Activated CD4-positive, alpha-beta memory T cell treated with anti-CD3 and anti-CD28 coated beads for 36 hours (primary cell): ENCODE measurements around the gene DDX31. TPM values are rescaled to one million over a fixed set of nuclear protein-coding genes. Genes with fewer than 3 reads are reported as not detected.

ENCODE experiments used
- CTCF ChIA-PET: fragments of 350-600 bp; sonication (Branson Sonifier 250); formaldehyde crosslinking; loops from one replicate; lab custom pipeline; 2021; ENCODE audit warnings: antibody characterized with exemption, inconsistent platforms; lab: Charles Lee
- POLR2A ChIA-PET: fragments of 350-600 bp; sonication (Branson Sonifier 250); formaldehyde crosslinking; loops from one replicate; lab custom pipeline; 2021; ENCODE audit warnings: antibody characterized with exemption; lab: Charles Lee
- DNase-seq: peaks from one replicate; pipeline ENCODE4 v3.0.0-alpha.2; 2020
- H3K27ac Mint-ChIP-seq: one replicate; pipeline ENCODE4 v1.8.0; 2021; ENCODE audit warnings: mixed read lengths
- H3K27me3 Mint-ChIP-seq: one replicate; pipeline ENCODE4 v1.8.0; 2021; ENCODE audit warnings: mixed read lengths
- H3K36me3 Mint-ChIP-seq: one replicate; pipeline ENCODE4 v1.8.0; 2021; ENCODE audit warnings: mixed read lengths
- H3K4me1 Mint-ChIP-seq: one replicate; pipeline ENCODE4 v1.8.0; 2021; ENCODE audit warnings: low read depth, mixed read lengths
- H3K4me3 Mint-ChIP-seq: one replicate; pipeline ENCODE4 v1.8.0; 2021; ENCODE audit warnings: mild to moderate bottlenecking, mixed read lengths
- H3K9me3 Mint-ChIP-seq: one replicate; pipeline ENCODE4 v1.8.0; 2021; ENCODE audit warnings: mixed read lengths
- intact Hi-C: fragments of 100-400 bp; cut with micrococcal nuclease; formaldehyde crosslinking; loops from one replicate; pipeline ENCODE4 v1.15.1; 2023
- total RNA-seq, 2 experiments: library from RNA; stranded (reverse); gene quantifications; one replicate each; pipeline ENCODE4 v1.2.3, GENCODE V29; 2021

Gene DDX31
- total RNA-seq, 2 experiments from 2014 or later: 17.2 to 18.8 TPM

DNA sequence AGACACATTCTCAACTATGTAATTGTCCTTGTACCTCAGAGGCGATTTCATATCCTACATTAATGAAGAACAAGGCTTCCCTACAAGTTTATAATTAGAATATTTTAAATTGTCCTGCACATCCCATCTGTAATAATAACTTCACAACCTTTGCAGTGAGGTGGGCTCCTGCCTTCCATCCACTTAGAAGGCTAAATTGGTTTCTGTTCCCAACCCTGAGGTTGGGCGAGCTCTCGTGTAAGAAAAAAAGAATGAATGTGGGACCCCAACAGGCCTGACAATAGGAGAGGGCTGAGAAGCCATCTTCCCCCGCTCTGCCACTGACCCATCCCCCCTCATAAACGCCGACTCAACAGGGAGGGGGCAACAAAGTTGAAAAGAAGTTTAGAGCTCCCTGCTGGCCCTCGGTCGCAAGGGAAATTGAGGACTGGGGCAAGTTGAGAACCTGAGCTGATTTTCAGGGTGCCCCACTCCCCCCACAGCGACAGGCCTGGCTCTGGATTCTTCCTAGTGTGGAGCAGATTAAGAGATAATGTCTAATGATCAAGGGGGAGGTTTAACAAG lies 78.0 kb downstream of the DDX31 start:
- Mint-ChIP-seq H3K27me3 (peaks cover 27% of the 10 kb centered on the region), H3K4me1 (peaks cover 3% of the 10 kb centered on the region), H3K9me3 (no peaks in the 10 kb centered on the region), H3K4me3 (no peak overlapping the region), H3K36me3 (peaks cover 41% of the 10 kb centered on the region), H3K27ac (no peak overlapping the region)
- no peak for DNase-seq
- ChIA-PET POLR2A (no interaction called here), CTCF (interaction anchor here (0.7 kb wide), 1 partner anchor 172 kb away, joined by 3 read pairs; no protein-coding TSS in a partner anchor)
- intact Hi-C loops: no loop called here

DNA sequence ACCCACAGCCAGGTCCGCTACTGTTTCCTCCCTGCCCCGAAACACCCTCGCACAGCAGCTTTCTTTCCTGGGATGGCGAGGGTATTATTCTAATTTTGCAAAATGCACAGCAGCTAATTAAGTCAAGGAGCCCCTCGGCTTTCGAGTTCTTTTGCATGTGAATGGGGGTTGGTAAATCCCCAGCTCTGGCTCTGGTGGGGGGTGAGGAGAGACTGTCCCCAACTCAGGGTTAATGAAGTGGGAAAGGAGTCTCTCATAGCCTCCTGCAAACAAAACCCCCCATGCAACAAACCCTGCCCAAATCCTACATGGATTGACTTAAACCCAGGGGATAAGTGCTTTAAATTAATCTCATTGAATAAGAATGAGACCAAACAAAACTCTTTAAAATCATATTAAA lies 78.5 kb downstream of the DDX31 start:
- POLR2A ChIA-PET: no interaction called here
- Mint-ChIP-seq H3K27me3 (peaks cover 33% of the 10 kb centered on the region), H3K4me3 (no peak overlapping the region), H3K27ac (no peak overlapping the region), H3K36me3 (peaks cover 35% of the 10 kb centered on the region), H3K9me3 (no peaks in the 10 kb centered on the region), H3K4me1 (peaks cover 3% of the 10 kb centered on the region)
- DNase-seq: no peak
- CTCF ChIA-PET: interaction anchor here (1.5 kb wide), 1 partner anchor 16 kb away, joined by 3 read pairs; no protein-coding TSS in a partner anchor
- intact Hi-C loops: no loop called here

DNA sequence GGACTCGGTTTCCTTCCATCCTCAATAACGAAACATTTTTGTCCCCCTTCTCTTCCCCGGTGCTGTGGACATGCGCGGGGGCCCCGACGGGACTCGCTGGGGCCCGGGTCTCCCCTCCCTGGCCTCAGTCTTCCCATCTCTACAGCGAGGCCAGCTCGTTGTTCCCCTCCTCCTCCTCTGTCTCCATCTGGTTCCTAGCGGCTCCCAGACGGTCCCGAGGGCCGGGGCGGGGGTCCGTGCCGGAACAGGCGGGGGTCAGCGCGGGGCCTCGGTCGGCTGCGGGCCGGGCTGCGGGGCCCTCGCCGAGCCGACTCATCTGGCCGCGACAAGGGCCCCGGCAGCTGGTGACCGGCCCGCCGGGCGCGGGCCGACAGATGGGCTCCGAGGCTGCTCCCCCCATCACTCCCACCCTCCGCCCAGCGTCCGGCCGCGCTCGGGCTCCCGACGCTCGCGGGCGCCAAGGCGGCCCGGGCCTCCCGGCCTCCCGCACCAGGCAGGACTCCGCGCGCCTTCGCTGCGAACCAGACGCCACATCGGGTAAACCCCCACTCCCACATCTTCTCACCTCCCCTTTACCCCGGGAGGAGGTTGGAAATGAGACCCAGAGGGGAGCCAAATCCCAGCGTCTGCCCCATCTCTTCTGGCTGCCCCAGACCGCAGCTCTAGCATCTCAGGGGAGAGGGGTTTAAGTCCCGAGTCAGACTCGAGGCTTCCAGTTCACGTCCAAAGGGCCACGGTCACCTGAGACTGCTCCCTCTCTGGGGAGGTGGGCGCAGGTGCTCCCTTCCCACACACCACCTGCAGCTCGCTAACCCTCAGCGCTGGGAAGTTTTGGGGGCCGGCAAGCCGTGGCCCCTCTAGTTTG lies 79.2 kb downstream of the DDX31 start:
- no peaks in the 10 kb centered on the region for H3K9me3 Mint-ChIP-seq
- peaks cover 28% of the 10 kb centered on the region for H3K36me3 Mint-ChIP-seq
- H3K4me1 Mint-ChIP-seq: peaks cover 3% of the 10 kb centered on the region
- intact Hi-C loops: no loop called here
- POLR2A ChIA-PET: no interaction called here
- no peak for DNase-seq
- H3K4me3 Mint-ChIP-seq: no peak overlapping the region
- no peak overlapping the region for H3K27ac Mint-ChIP-seq
- CTCF ChIA-PET: interaction anchor here (1.5 kb wide), 1 partner anchor 16 kb away, joined by 3 read pairs; no protein-coding TSS in a partner anchor
- H3K27me3 Mint-ChIP-seq: peaks cover 38% of the 10 kb centered on the region

DNA sequence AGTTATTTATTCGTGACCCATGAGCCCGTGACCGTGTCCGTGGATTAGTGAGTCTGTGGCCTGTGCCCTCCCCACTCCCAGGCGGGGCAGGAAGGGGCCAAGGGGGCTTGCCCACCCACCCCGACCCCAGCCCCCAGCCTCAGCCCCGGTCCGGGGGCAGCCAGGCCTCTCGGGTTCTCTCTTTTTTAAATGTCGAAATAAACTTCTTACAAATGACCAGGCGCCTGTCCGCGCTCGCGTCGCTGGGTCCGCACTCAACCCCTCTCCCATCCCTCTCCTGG lies 79.8 kb downstream of the DDX31 start:
- H3K9me3 Mint-ChIP-seq: no peaks in the 10 kb centered on the region
- H3K27me3 Mint-ChIP-seq: peaks cover 42% of the 10 kb centered on the region
- ChIA-PET CTCF (interaction anchor here (1.5 kb wide), 1 partner anchor 15 kb away, joined by 3 read pairs; no protein-coding TSS in a partner anchor), POLR2A (no interaction called here)
- H3K4me1 Mint-ChIP-seq: peaks cover 3% of the 10 kb centered on the region
- H3K4me3 Mint-ChIP-seq: no peak overlapping the region
- peaks cover 23% of the 10 kb centered on the region for H3K36me3 Mint-ChIP-seq
- no peak overlapping the region for H3K27ac Mint-ChIP-seq
- DNase-seq: no peak
- intact Hi-C loops: no loop called here

DNA sequence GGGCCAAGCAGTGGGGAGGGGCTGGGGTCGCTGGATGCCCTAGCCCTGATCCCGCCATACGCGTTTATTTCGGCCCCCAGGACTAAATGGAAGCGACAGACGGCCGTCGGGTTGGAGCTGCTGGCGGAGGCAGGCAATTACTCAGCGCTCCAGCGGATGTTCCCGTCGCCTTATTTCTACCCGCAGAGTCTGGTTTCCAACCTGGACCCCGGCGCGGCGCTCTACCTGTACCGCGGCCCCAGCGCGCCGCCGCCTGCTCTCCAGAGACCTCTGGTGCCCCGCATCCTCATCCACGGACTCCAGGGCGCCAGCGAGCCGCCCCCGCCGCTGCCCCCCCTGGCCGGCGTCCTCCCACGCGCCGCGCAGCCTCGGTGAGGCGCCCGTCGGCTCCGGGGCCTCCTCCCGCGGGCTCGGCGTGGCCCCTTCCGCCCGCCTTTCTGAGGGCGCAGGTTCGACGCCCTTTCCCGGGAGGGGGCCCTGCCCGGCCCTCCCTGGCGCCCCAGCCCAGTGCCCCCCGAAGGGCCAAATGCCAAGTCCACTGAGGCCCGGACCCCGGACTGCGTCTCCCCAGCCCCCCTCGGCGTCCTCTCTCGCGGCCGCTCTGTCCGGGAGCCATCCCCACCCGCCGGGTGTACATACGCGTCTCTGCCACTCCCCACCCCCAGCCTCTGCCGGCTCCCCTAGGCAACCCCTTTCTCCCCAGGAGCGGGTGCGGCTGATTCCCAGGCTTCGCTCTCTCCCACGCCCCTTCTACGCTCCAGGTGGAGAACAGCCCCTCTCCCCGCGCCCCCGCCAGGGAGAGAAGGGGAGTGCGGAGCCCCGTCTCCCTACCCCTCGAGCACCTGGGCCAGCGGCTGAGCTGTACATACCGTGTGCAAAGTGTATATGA lies 80.4 kb downstream of the DDX31 start:
- peaks cover 17% of the 10 kb centered on the region for H3K36me3 Mint-ChIP-seq
- intact Hi-C loops: no loop called here
- CTCF ChIA-PET: interaction anchor here (1.5 kb wide), 1 partner anchor 14 kb away, joined by 3 read pairs; no protein-coding TSS in a partner anchor
- POLR2A ChIA-PET: no interaction called here
- H3K27me3 Mint-ChIP-seq: peaks cover 48% of the 10 kb centered on the region
- H3K27ac Mint-ChIP-seq: no peak overlapping the region
- H3K4me1 Mint-ChIP-seq: peaks cover 3% of the 10 kb centered on the region
- no peak for DNase-seq
- no peaks in the 10 kb centered on the region for H3K9me3 Mint-ChIP-seq
- no peak overlapping the region for H3K4me3 Mint-ChIP-seq

DNA sequence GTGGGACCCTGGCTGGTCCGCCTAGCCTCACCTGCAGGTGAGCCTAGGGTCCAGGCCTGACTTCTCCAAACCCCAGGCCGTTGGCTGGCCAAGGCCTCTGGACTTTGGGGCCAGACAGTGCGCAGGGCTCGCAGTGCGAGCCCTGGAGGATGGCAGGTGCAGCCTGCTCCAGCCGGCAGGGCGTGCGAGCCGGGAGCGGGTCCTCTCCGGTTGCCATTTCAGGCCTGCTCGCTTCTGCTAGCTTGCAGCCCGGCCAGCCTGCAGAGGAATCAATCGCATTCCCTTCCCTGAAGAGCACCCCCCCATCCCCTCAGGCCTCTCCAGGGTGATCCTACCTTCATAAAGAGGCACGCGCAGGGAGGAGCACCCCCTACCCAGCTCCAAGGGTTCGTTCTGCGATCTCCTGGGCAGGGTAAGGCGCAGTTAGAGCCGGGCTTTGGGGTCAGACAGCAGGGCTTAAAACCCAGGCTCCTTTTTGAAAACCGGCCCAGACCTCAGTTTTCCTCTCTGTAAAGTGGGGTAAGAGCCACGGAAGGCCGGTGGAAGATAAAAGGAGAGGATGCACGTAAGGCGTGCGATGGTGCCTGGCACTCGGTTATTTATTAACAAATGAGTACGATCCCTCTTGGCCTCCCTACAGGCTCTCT lies 81.2 kb downstream of the DDX31 start:
- Mint-ChIP-seq H3K27ac (no peak overlapping the region), H3K27me3 (peaks cover 53% of the 10 kb centered on the region), H3K4me1 (peaks cover 3% of the 10 kb centered on the region), H3K36me3 (peaks cover 13% of the 10 kb centered on the region), H3K4me3 (no peak overlapping the region), H3K9me3 (no peaks in the 10 kb centered on the region)
- no peak for DNase-seq
- ChIA-PET CTCF (no interaction called here), POLR2A (no interaction called here)
- intact Hi-C loops: no loop called here

DNA sequence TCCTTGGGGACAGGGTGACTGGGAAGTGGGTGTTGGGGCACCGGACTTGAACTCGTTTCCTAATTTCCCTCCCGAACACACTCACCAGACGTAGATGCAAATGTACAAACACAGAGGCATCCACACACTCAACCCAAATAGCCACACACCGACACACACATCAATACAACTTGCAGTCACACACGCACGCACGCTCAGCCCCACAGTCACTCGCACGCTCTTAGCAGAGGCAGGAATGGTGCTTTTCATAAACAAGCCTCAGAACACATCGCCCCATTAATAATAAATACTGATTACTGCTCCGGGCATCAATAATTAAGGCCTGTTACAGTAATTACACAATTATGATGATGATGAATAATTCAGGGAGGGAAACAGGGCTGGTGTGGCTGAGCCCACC lies 81.7 kb downstream of the DDX31 start:
- CTCF ChIA-PET: no interaction called here
- Mint-ChIP-seq H3K4me3 (no peak overlapping the region), H3K27ac (no peak overlapping the region), H3K27me3 (peaks cover 57% of the 10 kb centered on the region), H3K4me1 (peaks cover 3% of the 10 kb centered on the region), H3K36me3 (peaks cover 7% of the 10 kb centered on the region), H3K9me3 (no peaks in the 10 kb centered on the region)
- no peak for DNase-seq
- POLR2A ChIA-PET: no interaction called here
- intact Hi-C loops: no loop called here

DNA sequence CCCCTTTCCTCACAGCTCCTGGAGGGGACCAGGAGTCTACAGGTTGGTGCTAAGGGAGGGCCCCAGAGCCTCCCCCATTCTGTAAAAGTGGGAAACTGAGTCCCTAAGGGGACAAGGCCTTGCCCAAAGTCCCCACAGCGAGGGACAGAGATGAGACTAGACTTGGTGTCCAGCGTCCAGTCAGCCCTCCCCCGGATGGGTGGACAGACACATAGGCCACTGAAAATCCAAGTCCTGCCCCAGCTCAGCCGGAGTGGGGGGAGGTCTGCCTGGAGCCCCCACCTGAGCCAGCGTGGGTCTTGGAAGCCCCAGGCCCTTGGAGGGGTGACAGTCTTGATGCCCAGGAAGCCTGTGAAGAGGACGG lies 82.2 kb downstream of the DDX31 start:
- Mint-ChIP-seq H3K4me3 (no peak overlapping the region), H3K27ac (no peak overlapping the region), H3K36me3 (peaks cover 5% of the 10 kb centered on the region), H3K27me3 (peaks cover 60% of the 10 kb centered on the region), H3K9me3 (no peaks in the 10 kb centered on the region), H3K4me1 (peaks cover 3% of the 10 kb centered on the region)
- ChIA-PET POLR2A (no interaction called here), CTCF (no interaction called here)
- intact Hi-C loops: no loop called here
- no peak for DNase-seq

DNA sequence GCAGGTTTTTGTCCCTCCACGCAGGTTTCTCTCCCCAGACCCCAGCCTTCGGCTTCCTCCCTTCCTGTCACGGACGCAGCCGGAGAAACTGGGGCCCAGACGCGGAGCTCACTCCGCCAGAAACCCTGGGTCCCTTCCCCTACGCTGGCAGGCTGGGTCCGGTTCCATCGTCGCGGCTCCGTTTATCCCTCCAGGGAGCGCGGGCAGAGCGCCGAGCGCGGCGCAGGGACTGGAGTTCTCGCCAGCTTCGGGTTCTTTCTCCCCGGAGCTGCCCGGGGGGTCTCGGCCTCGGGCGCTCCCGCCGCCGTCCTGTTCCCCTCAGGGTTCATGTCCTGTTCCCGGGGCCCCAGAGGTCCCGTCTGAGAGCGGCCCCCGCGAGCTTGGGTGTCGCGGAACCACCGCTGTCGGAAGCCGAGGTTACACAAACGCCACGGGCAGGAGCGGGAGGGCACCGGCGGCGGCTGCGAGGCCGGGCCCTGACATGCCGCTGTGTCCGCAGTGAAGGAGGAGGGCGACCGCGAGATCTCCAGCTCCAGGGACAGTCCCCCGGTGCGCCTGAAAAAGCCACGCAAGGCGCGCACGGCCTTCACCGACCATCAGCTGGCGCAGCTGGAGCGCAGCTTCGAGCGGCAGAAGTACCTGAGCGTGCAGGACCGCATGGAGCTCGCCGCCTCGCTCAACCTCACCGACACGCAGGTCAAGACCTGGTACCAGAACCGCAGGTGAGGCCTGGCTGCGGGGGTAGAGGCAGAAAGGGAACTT lies 82.8 kb downstream of the DDX31 start:
- intact Hi-C loops: no loop called here
- CTCF ChIA-PET: no interaction called here
- H3K4me3 Mint-ChIP-seq: no peak overlapping the region
- H3K4me1 Mint-ChIP-seq: peaks cover 3% of the 10 kb centered on the region
- H3K9me3 Mint-ChIP-seq: no peaks in the 10 kb centered on the region
- DNase-seq: no peak
- POLR2A ChIA-PET: no interaction called here
- no peak overlapping the region for H3K27ac Mint-ChIP-seq
- peaks cover 1% of the 10 kb centered on the region for H3K36me3 Mint-ChIP-seq
- peaks cover 59% of the 10 kb centered on the region for H3K27me3 Mint-ChIP-seq

DNA sequence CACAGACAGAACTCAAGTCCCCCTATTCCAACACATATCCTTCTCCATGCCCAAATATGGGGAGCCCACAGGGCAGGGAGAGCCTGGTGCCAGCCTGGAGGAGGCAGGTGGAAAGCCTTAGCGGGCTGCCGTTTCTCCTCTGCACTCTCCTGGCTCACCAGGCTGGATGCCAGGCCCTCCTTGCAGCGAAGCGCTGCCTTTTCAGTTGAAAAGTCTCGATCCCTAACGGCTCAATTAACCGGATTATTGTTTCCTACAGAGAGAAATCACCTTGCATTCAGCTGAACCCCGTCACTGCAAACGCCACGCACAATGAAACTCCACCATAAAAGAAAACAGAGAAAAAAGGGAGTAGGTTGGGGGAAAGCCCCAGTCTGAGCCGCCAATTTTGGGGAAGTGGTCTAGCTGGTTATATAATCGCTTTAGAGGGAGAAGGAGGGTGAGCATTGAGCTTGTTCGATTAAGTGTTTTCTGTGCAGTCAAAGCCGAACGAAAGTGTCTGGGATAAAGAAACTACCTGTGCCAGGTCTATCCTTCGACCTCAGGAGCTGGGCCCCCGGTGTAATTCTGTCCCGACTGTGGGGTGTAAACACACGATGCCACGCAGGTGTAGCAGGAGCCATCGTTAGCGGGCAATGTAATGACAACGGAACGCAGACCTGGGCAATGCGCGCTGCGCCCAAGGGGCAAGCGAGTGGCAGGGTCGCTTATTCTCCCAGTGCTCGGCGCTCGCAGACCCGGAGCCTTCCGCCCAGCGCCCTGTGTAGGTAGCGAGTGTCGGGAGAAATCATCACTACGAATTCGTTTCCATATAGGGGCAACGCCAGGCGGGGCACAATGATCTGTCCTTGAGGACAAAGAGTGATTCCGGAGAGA lies 83.6 kb downstream of the DDX31 start:
- CTCF ChIA-PET: no interaction called here
- no peak for DNase-seq
- H3K27me3 Mint-ChIP-seq: peaks cover 61% of the 10 kb centered on the region
- intact Hi-C loops: no loop called here
- H3K36me3 Mint-ChIP-seq: no peaks in the 10 kb centered on the region
- H3K4me3 Mint-ChIP-seq: no peak overlapping the region
- H3K27ac Mint-ChIP-seq: no peak overlapping the region
- peaks cover 9% of the 10 kb centered on the region for H3K4me1 Mint-ChIP-seq
- no peaks in the 10 kb centered on the region for H3K9me3 Mint-ChIP-seq
- POLR2A ChIA-PET: no interaction called here
